Skin of body (tissue), 2 donors: Measurements from ENCODE around the gene RNF112. TPM values are rescaled to one million over a fixed set of nuclear protein-coding genes. Genes with fewer than 3 reads are reported as not detected.

Experiments
- DNase-seq: peaks from one replicate; lab custom pipeline; 2025; lab: John Stamatoyannopoulos, UW
- total RNA-seq: library from RNA; depleted of rRNA; stranded (reverse); fragments of >200 nt; gene quantifications from one replicate; pipeline ENCODE4 v1.2.3, GENCODE V29; 2014

RNF112 gene
- 3.7 TPM for total RNA-seq

GRCh38 chr17:19410875-19411620 is at the start of gene RNF112:
RNF112 (plus strand) TSS chr17:19411232; CDS start chr17:19411409, 177 bp downstream.
- DNase-seq: no peak

- no peak for DNase-seq
These were observed 49.7 kb upstream of the RNF112 start for GRCh38 chr17:19361326-19361725.

- DNase-seq: no peak
These were observed 49.1 kb upstream of the RNF112 start for GRCh38 chr17:19361944-19362276.

- peak; percentile 92 for DNase-seq
These were observed 48.5 kb upstream of the RNF112 start, which contains the start of gene B9D1 for GRCh38 chr17:19362277-19363113. B9D1 (minus strand) TSS chr17:19362723; CDS start chr17:19362569, 154 bp downstream.

GRCh38 chr17:19363114-19363438 is 48.0 kb upstream of the RNF112 start:
- DNase-seq: no peak

GRCh38 chr17:19363460-19364035 is 47.5 kb upstream of the RNF112 start:
- no peak for DNase-seq

GRCh38 chr17:19364699-19365498 is 46.1 kb upstream of the RNF112 start:
- DNase-seq: no peak

- no peak for DNase-seq
These were observed 45.6 kb upstream of the RNF112 start for GRCh38 chr17:19365499-19365817.

GRCh38 chr17:19365833-19366636 is 45.0 kb upstream of the RNF112 start:
- DNase-seq: no peak

- no peak for DNase-seq
These were observed 44.4 kb upstream of the RNF112 start for GRCh38 chr17:19366637-19366972.

GRCh38 chr17:19368229-19368628 is 42.8 kb upstream of the RNF112 start:
- DNase-seq: no peak

- no peak for DNase-seq
These were observed 41.8 kb upstream of the RNF112 start for GRCh38 chr17:19369107-19369778.

GRCh38 chr17:19369846-19370492 is 41.1 kb upstream of the RNF112 start:
- no peak for DNase-seq

- DNase-seq: no peak
These were observed 40.5 kb upstream of the RNF112 start for GRCh38 chr17:19370493-19370960.

GRCh38 chr17:19371259-19372010 is 39.6 kb upstream of the RNF112 start:
- DNase-seq: no peak

- no peak for DNase-seq
These were observed 39.0 kb upstream of the RNF112 start for GRCh38 chr17:19372011-19372370.

- no peak for DNase-seq
These were observed 38.6 kb upstream of the RNF112 start for GRCh38 chr17:19372439-19372838.

GRCh38 chr17:19372866-19373504 is 38.0 kb upstream of the RNF112 start:
- DNase-seq: no peak

GRCh38 chr17:19374136-19374535 is 36.9 kb upstream of the RNF112 start:
- no peak for DNase-seq
